RWPE1 (cell line): ENCODE results near the gene PDXK.

Experiments
- CTCF ChIA-PET: fragments of 350-600 bp; sonication (Branson Sonifier 250); formaldehyde crosslinking; extraction: SDS; loops from one replicate; lab custom pipeline; 2021; lab: Yijun Ruan, JAX
- POLR2A ChIA-PET: fragments of 400-600 bp; formaldehyde crosslinking; extraction: SDS; loops from one replicate; lab custom pipeline; 2020; ENCODE audit warnings: antibody characterized with exemption; ENCODE audit not compliant: low non-redundant PET; lab: Yijun Ruan, JAX
- DNase-seq: peaks from one replicate; pipeline ENCODE4 v3.0.0; 2012; ENCODE audit warnings: low spot score
- H3K27ac ChIP-seq: fragments of 450-650 bp; 2 replicates; pipeline ENCODE4 v1.5.1; 2017
- TF ChIP-seq, protein P1 (sequence below): fragments of 450-650 bp; conservative IDR thresholded peaks from 2 replicates; pipeline ENCODE4 v1.5.1; 2017; ENCODE audit warnings: low read depth, mild to moderate bottlenecking

The PDXK gene

DNA sequence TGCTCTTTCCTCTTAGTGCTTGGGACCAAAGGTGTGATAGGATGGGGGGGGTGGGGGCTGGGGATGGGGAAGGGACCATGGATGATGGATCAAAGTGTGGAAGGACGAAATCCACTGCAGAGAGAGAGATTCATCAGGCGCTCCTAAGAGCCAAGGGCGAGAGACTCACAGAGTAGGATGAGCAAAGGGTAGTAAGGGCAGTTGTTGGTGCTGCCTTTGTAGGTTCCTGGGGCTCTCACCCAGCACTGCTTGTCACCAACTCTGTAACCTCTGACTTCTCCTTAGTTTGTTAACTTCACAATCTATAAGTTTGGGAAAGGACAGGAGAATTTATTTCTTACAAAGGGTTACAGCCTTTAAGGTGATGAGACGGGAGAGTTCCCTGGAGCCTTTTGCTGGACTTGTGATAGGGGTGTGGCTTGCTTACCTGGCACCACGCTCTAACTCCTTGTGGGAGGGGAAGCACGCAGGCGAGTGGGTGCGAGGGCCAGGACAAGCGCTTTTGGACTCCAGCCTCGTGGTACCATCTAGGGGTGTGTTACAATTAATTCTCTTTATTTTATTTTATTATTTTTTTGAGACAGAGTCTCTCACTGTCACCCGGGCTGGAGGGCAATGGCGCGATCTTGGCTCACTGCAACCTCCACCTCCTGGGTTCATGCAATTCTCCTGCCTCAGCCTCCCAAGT is 1.6 kb upstream of the PDXK start:
- peak overlapping the region; percentile 99 for H3K27ac ChIP-seq
- DNase-seq = no peak
- ChIA-PET CTCF (no interaction called here), POLR2A (no interaction called here)
- TF ChIP-seq, protein P1, sequence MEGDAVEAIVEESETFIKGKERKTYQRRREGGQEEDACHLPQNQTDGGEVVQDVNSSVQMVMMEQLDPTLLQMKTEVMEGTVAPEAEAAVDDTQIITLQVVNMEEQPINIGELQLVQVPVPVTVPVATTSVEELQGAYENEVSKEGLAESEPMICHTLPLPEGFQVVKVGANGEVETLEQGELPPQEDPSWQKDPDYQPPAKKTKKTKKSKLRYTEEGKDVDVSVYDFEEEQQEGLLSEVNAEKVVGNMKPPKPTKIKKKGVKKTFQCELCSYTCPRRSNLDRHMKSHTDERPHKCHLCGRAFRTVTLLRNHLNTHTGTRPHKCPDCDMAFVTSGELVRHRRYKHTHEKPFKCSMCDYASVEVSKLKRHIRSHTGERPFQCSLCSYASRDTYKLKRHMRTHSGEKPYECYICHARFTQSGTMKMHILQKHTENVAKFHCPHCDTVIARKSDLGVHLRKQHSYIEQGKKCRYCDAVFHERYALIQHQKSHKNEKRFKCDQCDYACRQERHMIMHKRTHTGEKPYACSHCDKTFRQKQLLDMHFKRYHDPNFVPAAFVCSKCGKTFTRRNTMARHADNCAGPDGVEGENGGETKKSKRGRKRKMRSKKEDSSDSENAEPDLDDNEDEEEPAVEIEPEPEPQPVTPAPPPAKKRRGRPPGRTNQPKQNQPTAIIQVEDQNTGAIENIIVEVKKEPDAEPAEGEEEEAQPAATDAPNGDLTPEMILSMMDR = no peak

DNA sequence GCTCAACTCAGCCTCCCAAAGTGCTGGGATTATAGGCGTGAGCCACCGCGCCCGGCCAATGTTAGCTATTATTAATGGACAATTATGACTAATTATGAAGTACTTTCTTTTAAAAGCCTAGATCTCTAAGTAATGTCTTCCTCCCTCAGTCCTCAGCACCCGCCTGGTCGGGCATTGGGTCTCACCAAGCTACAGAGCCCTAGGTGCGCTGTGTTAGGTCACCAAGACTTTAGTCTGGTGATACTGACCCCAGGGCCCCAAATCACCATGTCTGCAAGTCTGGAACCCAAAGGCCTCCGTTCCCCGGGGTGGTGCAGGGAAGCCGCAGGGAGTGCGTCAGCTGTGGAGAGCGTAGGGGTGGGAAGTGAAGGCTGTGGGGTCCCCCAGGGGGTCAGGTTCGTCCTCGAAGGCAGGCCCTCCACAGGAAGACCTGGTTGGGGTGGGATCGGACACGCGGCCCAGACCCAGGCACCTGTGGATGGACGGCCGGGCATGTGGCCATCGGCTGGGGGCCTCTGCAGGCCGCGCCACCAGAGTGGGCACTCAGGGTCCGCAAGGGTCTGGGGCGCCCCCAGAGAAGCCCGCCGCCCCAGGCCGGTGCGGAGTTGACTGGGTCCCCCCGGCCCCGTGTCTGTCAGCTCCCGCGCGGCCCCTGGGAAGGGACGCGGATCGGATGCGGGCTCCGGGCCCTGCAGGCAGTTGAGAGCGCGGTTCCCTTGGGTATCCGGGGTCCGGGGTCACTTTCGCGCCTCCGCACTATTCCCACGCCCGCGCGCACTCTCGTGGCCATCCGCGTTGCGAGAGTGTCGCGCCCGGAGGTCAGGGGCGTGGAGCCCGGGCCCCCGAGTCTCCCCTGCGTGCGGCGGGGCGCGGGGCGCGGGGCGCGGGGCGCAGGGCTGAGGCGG is 710 bp upstream of the PDXK start:
- POLR2A ChIA-PET = no interaction called here
- TF ChIP-seq, protein P1 = no peak
- CTCF ChIA-PET = no interaction called here
- peak overlapping the region; percentile 99 for H3K27ac ChIP-seq
- no peak for DNase-seq

DNA sequence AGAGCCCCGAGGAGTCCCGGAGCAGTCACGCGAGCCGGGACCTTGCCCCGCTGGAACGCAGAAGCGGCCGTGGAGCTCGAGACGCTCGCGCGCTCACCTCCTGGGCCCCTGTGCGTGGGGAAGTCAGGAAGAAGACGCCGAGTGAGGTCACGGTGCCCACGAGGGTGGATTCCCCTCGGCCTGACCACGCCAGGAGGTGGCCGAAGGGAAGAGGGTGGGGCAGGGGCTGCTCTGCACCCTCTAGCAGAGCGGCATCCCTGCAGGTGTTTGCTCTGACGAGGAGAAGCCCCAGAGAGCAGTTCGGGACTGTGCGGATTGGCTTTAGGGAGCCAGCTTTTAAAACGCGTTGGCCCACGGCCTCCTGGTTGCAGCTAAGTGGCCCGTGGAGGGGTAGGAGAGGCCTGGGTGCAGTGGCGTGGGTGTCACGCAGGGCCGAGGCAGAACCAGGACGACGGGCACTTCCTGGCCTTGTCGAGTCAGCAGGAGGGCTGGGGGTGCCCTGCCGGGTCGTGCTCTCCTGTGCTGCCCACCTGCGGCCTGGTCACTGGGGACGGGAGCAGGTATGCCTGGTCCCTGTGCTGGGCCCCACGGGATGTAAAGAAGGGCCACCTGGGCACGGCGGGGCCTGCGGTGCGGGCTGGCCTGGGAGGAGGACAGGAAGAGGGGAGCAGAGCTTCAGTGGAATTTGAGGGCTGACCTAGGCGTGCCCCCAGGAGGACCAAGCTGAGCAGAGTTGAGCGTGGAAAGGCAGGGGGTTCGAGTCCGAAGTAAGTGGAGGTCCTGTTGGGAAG is 1.0 kb downstream of the PDXK start:
- POLR2A ChIA-PET = no interaction called here
- TF ChIP-seq, protein P1 = no peak
- peak overlapping the region; percentile 99 for H3K27ac ChIP-seq
- CTCF ChIA-PET = interaction anchor here (0.7 kb wide), 1 partner anchor 10 kb away, joined by 4 read pairs; no protein-coding TSS in a partner anchor
- DNase-seq = no peak

DNA sequence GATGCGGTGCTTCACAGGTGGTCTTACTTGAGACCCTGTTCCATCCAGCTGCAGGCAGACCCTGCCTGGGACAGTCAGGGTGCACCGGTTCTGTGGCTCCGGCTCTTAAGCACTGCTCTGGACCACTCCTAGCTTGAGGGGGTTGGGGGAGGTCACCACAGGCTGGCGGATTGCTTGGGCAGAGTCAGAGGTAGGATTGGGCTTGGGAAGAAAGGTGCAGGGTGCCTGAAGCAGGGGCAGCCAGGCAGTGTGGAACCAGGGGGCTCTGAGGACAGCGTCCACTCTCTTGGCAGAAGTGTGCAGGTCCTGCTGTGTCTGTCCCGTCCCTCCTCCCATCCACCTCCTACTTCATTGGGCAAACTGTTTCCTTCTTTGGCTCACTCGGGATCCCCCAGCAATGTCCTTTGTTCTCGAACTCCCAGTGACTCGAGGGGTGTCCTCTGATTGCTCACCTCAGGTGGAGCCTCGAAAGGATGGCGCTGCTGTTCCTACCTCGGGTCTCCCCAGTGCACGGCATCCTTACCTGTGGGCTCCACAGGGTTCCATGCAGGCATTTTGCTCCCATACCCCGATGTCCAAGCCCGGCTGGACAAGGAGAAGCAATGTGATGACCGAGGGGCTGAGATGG is 1.7 kb downstream of the PDXK start:
- DNase-seq = no peak
- CTCF ChIA-PET = no interaction called here
- TF ChIP-seq, protein P1 = no peak
- POLR2A ChIA-PET = interaction anchor here (0.6 kb wide), 1 partner anchor 8 kb away, joined by 4 read pairs; no protein-coding TSS in a partner anchor
- H3K27ac ChIP-seq = peak overlapping the region; percentile 99

DNA sequence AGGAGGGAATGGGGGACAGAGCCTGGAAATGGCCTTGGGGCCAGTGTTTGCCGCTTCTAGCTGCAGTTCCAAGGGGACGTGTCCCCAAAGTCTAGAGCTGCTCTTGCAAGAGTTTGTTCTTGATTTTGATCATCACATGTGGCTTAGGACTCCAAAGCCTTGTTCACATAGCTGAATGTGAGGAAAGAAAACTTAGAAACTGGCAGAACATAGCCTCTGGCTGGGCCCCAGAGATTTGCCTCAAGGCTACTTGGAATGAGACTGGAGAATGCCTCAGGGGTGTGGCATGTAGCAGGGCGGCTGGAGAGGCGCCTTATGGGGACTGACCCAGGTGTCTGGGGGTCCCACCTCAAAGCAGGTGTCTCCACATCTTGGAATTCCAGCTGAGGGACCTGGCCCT is 2.3 kb downstream of the PDXK start:
- DNase-seq = no peak
- H3K27ac ChIP-seq = peak overlapping the region; percentile 99
- ChIA-PET POLR2A (interaction anchor here (0.6 kb wide), 1 partner anchor 8 kb away, joined by 4 read pairs; no protein-coding TSS in a partner anchor), CTCF (no interaction called here)
- TF ChIP-seq, protein P1 = no peak
